ENCODE results near the gene CDK5RAP1. TPM values are rescaled to one million over a fixed set of nuclear protein-coding genes. Genes with fewer than 3 reads are reported as not detected.
"Not testable (repeated sequence)": the region's sequence is repeated elsewhere in the genome, so short reads cannot be mapped to it uniquely, and the experiment has no call there.

CDK5RAP1 gene
- total RNA-seq, 1 donor from 2014 or later: 21.3 TPM

DNA sequence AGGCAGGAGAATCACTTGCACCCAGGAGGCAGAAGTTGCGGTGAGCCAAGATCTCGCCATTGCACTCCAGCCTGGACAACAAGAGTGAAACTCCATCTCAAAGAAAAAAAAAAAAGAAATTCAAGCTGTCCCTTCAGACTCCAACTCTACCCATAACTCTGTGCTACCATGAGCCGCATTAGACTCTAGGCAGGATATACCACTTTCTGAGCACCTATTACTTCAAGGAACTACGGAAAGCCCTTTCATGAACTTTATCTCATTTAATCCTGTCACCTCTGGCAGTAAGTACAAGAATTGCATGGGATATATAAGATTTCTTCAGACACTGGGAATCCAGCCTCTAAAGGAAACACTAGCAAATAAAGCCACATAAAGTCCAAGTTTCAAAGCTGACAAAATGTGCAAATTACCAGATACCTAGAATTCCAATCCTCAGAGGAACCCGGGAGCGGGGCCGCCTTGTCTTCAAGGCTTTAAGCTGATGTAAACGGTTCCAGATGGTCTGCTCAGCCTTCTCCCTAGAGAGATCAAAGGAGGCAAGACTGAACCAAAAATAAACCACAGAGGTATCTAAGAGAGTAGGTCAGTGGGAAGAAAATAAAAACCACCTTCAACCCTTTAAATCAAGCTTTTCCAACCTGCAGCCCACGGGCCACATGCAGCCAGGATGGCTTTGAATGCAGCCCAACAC lies 9.4 kb downstream of the CDK5RAP1 start:
- intact Hi-C loops (cut with DNase I): no loop called here
- no peak for DNase-seq (ENCODE audit: low spot score)

DNA sequence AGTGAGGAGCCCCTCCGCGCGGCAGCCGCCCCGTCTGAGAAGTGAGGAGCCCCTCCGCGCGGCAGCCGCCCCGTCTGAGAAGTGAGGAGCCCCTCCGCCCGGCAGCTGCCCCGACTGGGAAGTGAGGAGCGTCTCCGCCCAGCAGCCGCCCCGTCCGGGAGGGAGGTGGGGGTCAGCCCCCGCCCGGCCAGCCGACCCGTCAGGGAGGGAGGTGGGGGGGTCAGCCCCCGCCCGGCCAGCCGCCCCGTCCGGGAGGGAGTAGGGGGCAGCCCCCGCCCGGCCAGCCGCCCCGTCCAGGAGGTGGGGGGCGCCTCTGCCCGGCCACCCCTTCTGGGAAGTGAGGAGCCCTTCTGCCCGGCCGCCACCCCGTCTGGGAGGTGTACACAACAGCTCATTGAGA lies 12.0 kb downstream of the CDK5RAP1 start:
- DNase-seq (ENCODE audit: low spot score); intact Hi-C loops (cut with DNase I): not testable (repeated sequence)

DNA sequence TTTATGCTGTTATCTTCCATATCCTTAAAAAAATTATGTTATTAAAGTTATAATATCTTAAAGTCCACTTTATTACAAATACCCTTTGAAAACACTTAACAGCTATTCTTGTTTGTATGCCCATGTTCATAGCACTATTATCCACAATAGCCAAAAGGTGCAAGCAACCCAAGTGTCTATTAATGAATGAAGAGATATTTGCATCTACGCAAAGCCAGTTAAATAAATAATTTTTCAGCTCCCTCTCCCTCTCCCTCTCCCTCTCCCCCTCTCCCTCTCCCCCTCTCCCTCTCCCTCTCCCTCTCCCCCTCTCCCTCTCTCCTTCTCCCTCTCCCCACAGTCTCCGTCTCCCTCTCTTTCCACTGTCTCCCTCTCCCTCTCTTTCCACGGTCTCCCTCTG lies 13.1 kb downstream of the CDK5RAP1 start:
- intact Hi-C loops (cut with DNase I): no loop called here

DNA sequence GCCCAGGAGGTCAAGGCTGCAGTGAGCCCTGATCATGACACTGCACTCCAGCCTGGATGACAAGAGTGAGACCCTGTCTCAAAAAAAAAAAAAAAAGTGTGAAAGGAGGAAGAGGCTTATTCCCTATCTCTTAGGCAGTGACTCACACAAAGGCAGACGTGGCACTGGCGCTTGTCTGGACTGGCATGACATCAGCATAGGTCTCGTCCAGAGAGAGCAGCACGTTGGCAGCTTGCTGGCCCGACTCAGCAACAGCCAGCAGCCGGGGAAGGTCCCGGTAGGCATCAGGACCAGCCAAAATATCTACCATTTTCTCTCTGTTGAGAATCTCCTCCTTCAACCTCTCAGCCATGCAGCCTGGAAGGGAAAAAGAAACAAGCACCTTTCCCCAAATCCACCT lies 14.1 kb downstream of the CDK5RAP1 start:
- intact Hi-C loops (cut with DNase I): no loop called here
- DNase-seq (ENCODE audit: low spot score): no peak

More for the DNA sequence above, 13.1 kb downstream of the CDK5RAP1 start:
- no peak for DNase-seq (ENCODE audit: low spot score)

DNA sequence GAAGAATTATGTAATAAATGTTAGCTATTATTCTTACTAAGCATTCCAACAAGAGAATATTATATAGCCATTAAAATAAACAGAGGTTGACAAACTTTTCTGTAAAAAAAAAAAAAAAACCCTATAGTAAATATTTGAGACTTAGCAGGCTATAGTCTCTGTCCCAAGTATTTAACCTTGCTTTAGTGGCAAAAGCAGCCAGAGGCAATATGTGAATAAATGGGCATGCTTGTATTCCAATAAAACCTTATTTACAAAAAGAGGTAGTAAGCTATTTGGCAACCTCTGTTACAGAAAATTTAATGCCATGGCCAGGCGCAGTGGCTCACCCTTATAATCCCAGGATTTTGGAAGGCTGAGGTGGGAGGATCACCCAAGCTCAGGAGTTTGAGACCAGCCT lies 14.6 kb downstream of the CDK5RAP1 start:
- no peak for DNase-seq (ENCODE audit: low spot score)
- intact Hi-C loops (cut with DNase I): no loop called here

DNA sequence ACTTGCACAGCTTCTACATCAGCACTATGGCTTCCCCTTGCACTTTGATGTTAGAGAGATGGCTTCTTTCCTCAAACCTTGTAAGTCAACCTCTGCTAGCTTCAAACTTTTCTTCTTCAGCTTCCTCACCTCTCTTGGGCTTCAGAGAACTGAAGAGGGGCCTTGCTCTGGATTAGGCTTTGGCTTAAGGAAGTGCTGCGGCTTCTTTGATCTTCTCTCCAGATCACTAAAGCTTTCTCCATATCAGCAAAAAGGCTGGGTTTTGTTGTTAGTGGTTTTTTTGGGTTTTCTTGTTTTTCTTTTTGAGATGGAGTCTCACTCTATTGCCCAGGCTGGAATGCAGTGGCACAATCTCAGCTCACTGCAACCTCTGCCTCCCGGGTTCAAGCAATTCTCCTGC lies 24.0 kb downstream of the CDK5RAP1 start:
- no peak for DNase-seq (ENCODE audit: low spot score)
- intact Hi-C loops (cut with DNase I): no loop called here

DNA sequence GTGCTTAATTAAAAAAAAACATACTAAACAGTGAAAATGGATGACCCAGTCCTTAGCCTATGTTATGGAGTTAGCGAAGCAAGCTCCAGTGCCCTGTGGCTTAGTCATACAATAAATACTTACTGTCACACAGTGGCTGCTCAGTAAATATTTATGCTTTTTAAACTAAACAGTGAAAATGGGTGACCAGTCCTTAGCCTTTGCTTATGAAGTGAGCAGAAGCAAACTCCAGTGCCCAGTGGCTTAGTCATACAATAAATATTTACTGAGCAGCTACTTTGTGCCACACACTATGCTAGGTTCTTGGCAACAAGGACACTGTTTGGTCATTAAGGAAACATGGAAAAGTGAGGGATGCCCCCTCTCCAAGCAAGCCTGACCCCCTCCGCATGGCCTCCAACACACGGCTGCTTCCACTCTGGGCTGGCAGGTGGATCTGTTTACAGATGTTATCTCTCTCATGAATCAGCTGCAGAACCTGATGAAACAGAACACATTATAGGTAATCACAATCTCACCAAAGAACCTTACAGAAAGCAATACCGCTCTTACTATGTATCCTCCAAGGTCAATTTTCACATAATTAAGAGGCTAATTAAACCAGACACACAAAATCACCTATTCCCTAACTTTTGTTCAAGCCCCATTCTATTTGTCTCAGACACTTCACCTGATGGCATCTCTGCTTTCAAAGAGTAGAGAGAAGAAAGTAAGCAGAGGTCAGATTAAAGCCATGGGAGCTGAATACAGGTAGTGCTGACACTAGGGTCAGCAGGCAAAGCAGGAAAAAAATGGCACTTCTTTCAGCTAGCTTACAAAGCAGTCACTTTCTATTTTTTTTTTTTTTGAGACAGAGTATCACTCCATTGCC lies 27.3 kb downstream of the CDK5RAP1 start:
- intact Hi-C loops (cut with DNase I): no loop called here
- no peak for DNase-seq (ENCODE audit: low spot score)

DNA sequence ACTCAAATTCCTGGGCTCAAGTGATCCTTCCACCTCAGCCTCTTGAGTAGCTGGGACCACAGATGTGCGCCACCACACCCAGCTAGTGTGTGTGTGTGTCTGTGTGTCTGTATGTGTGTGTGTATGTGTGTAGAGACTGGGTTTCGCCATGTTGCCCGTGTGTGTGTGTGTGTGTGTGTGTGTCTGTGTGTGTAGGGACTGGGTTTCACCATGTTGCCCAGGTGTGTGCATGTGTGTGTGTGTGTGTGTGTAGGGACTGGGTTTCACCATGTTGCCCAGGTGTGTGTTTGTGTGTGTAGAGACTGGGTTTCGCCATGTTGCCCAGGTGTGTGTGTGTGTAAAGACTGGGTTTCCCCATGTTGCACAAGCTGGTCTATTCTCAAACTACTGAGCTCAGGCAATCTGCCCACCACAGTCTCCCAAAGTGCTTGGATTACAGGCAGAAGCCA lies 28.3 kb downstream of the CDK5RAP1 start:
- intact Hi-C loops (cut with DNase I): no loop called here
- no peak for DNase-seq (ENCODE audit: low spot score)

DNA sequence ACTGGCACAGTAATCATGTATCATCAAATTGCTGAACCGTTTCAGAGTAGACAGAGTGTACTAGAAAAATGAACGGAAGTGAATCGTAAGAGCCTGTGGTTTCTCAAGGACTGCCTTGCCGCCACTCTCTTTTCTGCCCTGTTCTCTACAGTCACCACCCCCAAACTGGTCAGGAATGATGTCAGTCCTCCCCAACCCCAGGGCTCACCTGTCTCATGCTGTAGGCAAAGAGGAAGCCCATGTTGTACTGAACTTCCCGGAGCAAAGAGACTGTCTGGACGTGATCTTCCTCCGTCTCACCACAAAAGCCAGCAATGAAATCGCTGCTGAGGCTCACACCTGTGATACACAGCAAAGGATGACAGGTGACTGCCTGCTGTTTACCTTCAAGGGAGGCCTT lies 31.0 kb downstream of the CDK5RAP1 start:
- intact Hi-C loops (cut with DNase I): no loop called here
- DNase-seq (ENCODE audit: low spot score): no peak

DNA sequence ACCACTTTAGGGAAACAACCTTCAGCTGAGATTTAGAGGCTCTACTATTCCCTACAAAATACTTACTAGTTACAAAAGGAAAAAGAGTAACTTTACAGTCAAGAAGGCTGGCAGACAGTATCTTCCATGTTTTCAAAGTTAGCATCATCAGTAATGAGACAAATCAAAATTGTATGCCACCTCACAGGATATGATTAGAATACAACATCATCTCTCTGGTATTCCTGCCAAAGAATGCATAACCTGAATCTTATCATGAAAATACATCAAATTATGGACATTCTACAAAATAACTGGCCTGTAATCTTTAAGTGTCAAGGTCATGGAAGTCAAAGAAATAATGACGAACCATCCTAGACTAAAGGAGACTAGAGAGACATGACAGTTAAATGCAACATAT lies 38.4 kb downstream of the CDK5RAP1 start:
- intact Hi-C loops (cut with DNase I): no loop called here
- no peak for DNase-seq (ENCODE audit: low spot score)

DNA sequence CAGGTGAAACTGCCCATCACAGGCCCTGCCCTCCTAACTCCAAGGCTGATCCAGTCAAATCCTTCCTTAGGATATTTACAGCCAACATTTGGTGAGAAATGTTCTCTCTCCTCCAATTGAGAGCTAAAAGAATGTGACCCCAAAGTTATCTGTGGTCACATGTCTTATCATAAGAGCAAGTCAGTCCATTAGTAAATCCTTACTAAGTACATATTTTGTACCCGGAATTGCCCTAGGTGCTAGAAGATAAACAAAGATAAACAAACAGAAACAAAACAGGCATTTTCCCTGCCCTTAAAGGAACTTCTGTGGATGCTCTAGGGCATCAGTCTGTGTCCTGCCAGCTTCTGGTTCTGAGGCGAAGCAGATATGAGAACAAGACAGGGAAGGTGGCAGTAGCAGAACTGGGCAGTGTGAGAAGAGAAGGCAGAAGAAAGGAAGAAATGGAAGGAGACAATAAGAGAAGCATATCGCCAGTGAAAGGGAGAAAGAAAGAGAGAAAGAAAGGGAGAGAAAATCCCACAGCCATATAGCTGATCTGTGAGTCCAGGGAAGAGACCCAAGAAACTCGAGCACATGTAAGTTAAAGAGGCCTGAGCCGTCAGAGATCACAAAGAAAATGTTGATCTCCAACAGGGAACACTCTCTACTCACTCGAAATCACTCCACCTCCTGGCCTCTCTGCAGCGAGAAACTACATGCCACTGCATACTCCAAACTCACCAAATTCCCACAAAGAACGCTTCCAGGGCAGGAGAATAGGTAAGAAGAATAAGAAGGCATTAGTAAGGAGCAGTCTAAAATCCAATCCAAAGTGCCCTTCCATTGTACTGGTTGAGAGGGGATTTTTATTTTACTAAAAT lies 41.7 kb downstream of the CDK5RAP1 start:
- no peak for DNase-seq (ENCODE audit: low spot score)
- intact Hi-C loops (cut with DNase I): no loop called here

DNA sequence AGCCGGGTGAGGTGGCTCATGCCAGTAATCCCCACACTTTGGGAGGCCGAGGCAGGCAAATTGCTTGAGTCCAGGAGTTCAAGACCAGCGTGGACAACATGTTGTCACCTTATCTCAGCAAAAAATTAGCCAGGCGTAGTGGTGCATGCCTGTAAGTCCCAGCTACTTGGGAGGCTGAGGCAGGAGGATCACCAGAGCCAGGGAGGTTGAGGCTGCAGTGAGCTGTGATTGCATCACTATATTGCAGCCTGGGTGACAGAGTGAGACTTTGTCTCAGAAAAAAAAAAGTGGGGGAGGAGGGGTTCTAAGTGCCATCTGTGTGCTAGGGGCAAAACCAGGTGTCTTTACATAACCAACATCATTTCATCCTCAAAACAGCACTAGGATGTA lies 48.3 kb downstream of the CDK5RAP1 start:
- DNase-seq (ENCODE audit: low spot score): no peak
- intact Hi-C loops (cut with DNase I): no loop called here

DNA sequence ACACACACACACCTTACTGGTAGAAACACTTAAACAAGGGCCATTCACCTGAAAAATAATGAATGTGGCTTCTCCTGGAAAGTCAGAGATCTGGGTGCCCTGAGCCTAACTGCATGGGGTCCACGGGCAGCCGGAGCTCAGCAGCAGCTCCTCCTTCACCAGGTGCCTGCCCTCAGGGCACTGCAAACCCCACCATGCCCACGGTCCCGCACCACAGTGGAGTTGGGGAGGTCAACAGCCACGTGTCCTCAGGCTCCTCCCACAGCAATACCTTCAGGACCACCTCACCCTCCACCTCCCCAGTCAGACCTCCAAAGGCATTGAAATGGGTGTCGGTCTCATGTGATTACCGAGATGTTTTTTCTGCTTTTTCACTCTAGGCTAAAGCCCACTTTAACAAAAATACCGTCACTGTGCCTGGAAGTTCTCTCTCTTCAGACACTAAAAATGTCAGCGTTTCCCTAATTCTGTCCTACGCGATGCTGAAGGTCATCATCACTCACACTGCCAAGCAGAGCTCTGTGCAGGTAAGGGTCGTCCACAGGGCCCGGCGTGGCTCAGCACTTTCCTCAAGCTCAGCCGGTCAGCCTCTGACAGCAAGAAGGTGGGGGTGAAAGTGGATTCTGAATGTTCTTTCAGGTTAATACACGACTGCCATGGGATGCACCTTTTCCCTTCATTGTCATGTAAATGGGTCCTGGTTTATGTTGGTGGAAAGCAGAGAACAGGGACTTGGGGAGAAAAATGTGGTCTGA lies 48.9 kb downstream of the CDK5RAP1 start:
- intact Hi-C loops (cut with DNase I): no loop called here
- DNase-seq (ENCODE audit: low spot score): no peak

DNA sequence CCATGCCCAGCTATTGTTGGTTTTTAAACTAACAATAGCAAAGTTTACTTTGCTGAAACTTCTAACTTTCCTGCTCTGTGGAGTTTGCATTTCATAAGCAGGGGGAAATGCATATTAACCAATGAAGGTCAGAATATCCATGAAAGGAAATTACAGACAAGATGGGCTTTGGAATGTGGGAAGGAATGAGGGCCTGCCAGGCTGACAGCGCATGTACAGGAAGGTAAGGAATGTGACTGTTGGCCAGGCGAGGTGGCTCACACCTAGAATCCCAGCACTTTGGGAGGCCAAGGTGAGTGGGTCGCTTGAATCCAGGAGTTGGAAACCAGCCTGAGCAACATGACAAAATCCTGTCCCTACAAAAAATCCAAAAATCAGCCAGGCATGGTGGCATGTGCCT lies 49.6 kb downstream of the CDK5RAP1 start:
- intact Hi-C loops (cut with DNase I): no loop called here

DNA sequence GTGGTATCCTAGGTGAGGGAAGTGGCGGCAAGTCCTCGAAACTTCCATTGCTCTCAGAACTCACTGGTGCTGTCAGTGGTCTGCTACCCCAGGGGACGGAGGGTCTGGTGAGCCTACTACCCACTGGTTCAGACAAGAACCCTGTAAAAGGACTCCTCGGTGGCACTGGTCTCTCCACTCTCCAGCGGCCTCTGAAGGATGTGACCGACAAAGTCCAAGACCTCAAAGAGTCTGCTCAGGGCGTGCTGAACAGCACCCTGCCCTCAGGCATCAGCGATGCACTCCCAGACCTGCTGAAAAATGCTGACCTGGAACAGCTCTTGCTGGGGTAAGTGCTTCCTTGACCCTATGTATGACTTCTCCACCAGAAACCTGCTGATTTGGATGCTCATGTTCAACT lies 51.8 kb downstream of the CDK5RAP1 start:
- DNase-seq (ENCODE audit: low spot score): no peak
- intact Hi-C loops (cut with DNase I): no loop called here

More for the DNA sequence above, 49.6 kb downstream of the CDK5RAP1 start:
- no peak for DNase-seq (ENCODE audit: low spot score)

DNA sequence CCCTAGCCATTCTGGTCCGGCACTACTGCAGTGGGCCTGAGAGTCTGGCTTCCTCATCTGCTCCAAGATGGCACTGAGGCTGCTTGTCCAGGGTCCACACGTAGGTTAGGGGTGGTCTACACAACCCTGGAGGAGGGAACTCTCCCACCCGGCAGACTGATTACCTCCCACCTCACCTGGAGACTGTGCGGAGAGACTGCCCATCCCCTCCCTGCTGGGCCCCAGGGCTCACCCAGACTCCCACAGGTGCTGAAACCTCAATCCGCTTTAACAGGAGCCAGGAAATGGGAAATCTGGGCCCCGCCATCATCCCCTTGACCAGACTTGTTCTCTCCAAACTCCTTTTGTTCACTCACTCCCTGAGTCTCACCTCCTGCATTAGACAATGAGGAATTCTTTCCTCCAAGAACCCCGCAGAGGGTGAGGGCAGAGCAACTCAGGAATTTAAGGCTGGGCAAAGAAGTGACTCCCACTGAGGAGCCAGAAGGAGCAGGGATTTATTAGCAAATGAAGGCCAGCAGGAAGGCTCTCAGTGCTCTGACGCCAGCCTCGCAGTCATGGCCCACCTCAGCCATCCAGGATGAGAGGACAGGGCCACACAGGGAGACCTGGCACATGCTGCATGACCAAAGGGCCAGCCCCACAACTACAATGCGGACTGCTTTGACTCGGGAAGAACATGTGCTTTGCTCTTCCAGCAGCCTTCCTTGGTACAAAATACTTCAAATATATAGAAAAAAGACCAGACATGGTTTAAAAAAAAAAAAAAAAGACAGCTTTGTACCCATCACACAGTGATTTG lies 53.0 kb downstream of the CDK5RAP1 start:
- DNase-seq (ENCODE audit: low spot score): no peak
- intact Hi-C loops (cut with DNase I): no loop called here

DNA sequence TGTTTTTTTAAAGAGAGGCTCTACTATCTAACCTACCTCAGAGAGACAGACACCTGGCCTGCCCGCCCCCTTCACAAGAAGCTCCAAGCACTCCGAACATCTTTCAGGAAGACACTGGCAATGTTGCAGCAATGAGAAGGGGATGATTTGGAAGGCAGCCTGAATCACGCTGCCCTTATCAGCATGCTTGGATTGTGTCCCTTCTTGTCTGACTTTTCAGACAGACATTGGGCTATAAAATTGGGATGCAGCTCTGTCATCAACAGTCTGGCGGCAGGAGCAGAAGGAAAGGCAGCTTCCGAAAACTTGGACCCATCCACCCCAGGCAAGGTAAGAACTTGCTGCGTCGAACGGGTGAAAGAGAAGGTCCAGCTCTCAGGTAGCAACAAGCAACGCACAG lies 56.0 kb downstream of the CDK5RAP1 start:
- no peak for DNase-seq (ENCODE audit: low spot score)
- intact Hi-C loops (cut with DNase I): no loop called here

DNA sequence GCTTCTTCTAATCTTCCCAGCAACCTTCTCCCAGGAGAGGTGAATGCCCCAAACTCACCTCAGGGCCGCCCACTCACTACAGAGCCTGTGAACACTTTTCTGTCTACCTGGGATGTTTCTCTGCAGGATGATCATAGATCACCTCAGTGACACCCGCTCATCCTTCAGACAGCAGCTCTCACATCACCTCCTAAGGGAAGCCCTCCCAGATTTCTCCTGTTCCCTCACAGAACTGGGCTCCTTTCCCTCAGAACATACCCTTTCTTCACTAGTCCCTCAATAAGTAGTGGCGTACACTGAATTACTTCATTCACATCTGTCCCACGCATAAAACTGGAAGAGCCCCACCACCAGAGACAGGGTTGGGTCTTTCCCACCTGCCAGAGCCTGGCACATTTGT lies 57.8 kb downstream of the CDK5RAP1 start:
- intact Hi-C loops (cut with DNase I): no loop called here
- no peak for DNase-seq (ENCODE audit: low spot score)
